BLaER1 (cell line): ENCODE results near the gene TYW1.
"Not testable (repeated sequence)": the region's sequence is repeated elsewhere in the genome, so short reads cannot be mapped to it uniquely, and the experiment has no call there.

Experiments used
- H3K27ac ChIP-seq: shearing (Covaris generic); formaldehyde crosslinking; 2 replicates; pipeline ENCODE4 v1.8.1; 2022
- H3K27me3 ChIP-seq: shearing (Covaris generic); formaldehyde crosslinking; 2 replicates; pipeline ENCODE4 v1.8.1; 2022
- H3K36me3 ChIP-seq: shearing (Covaris generic); formaldehyde crosslinking; 2 replicates; pipeline ENCODE4 v1.8.1; 2022
- H3K4me1 ChIP-seq: shearing (Covaris generic); formaldehyde crosslinking; 2 replicates; pipeline ENCODE4 v1.8.1; 2022
- H3K4me2 ChIP-seq: shearing (Covaris generic); formaldehyde crosslinking; 2 replicates; pipeline ENCODE4 v1.8.1; 2022
- H3K4me3 ChIP-seq: shearing (Covaris generic); formaldehyde crosslinking; 2 replicates; pipeline ENCODE4 v1.8.1; 2022
- H3K9ac ChIP-seq: shearing (Covaris generic); formaldehyde crosslinking; 2 replicates; pipeline ENCODE4 v1.8.1; 2022
- H3K9me3 ChIP-seq: shearing (Covaris generic); formaldehyde crosslinking; 2 replicates; pipeline ENCODE4 v1.8.1; 2022
- H4K20me1 ChIP-seq: shearing (Covaris generic); formaldehyde crosslinking; 2 replicates; pipeline ENCODE4 v1.8.1; 2022
- Cebpa-rat ChIP-seq: shearing (Covaris generic); IDR thresholded peaks from 2 replicates; pipeline ENCODE4 v1.8.1; 2022

Gene TYW1

GRCh38 chr7:67210567-67210966 lies 213.9 kb downstream of the TYW1 start:
- H3K27me3 ChIP-seq = no peaks in the 10 kb centered on the region
- H4K20me1 ChIP-seq = no peaks in the 10 kb centered on the region
- no peaks in the 10 kb centered on the region for H3K4me1 ChIP-seq
- no peak for TF ChIP-seq Cebpa-rat
- no peak overlapping the region for H3K4me3 ChIP-seq
- H3K4me2 ChIP-seq = no peak overlapping the region
- no peak overlapping the region for H3K9ac ChIP-seq
- no peak overlapping the region for H3K27ac ChIP-seq
- no peaks in the 10 kb centered on the region for H3K9me3 ChIP-seq
- H3K36me3 ChIP-seq = peaks cover 23% of the 10 kb centered on the region

DNA sequence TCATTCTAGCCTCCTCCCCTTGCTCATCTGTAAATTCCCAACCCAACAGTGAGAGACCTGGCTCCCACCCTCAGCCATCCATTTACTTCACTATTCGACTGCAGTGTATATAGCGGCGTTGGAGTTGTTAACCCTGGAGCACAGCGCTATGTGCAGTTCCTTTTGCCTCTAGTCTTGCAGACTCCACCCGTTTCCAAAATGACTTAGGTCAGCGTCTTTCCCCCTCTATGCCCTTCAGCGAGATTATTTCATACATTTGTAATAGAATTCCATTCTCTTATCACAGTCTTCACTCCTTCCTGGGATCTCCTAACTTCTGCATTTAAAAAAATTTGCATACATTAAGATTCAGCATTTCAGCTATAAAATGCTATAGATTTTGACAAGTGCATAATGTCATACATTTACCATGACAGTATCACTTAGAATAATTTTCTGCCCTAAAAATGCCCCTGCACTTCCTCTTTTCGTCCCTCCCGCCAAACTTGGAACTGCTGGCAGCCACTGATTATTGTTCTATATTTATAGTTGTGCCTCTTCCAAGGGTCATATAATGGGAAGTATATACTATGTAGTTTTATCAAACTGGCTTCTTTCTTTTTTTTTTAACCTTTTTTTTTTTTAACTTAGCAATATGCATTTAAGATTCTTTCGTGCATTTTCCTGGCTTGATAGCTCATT lies 215.2 kb downstream of the TYW1 start:
- not testable (repeated sequence) for H3K9me3 ChIP-seq, H3K4me3 ChIP-seq, H3K27me3 ChIP-seq, H3K27ac ChIP-seq, H3K9ac ChIP-seq, H3K4me2 ChIP-seq, H3K4me1 ChIP-seq, H4K20me1 ChIP-seq
- H3K36me3 ChIP-seq = peaks cover 20% of the 10 kb centered on the region

DNA sequence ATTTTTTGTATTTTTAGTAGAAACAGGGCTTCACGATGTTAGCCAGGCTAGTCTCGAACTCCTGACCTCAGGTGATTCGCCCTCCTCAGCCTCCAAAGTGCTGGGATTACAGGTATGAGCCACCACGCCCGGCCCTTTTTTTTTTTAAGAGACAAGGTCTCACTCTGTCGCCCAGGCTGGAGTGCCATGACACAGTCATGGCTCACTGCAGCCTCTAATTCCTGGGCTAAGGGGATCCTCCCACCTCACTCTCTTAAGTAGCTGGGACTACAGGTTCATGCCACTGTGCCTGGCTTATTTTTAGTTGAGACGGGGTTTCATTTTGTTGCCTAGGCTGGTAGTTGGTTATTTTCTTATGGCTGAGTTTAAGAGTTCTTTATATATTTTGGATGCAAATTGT lies 216.4 kb downstream of the TYW1 start:
- H4K20me1 ChIP-seq, H3K4me1 ChIP-seq, H3K27ac ChIP-seq, H3K4me2 ChIP-seq, H3K4me3 ChIP-seq, H3K9me3 ChIP-seq, H3K27me3 ChIP-seq, H3K9ac ChIP-seq: not testable (repeated sequence)
- peaks cover 16% of the 10 kb centered on the region for H3K36me3 ChIP-seq

DNA sequence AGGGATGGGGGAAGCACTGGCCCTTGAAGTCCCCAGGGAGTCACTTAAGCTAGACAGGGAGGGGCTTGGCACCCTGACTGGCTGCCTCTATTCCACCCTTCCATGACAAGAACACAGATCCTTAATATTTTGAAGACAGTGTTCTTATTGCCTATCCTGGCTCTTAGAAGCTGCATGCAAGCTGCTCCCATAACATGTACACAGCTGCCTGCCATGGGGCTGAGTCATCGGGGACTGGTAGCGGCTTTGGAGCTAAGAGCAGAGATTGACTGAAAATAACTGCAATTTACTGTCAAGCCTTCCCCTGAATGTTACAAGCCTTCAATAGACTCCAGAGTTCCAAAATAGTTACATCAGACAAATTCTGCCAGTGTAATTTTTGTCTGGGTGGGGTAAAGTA lies 226.9 kb downstream of the TYW1 start:
- H3K36me3 ChIP-seq = peaks cover 23% of the 10 kb centered on the region; the same call in 1 of the 2 replicates
- H3K4me2 ChIP-seq, H3K4me1 ChIP-seq, H3K4me3 ChIP-seq, H3K9ac ChIP-seq, H4K20me1 ChIP-seq, H3K27ac ChIP-seq, H3K27me3 ChIP-seq: not testable (repeated sequence)
- peaks cover 17% of the 10 kb centered on the region for H3K9me3 ChIP-seq

- H3K9ac ChIP-seq, H4K20me1 ChIP-seq, H3K4me2 ChIP-seq, H3K4me3 ChIP-seq, H3K27ac ChIP-seq, H3K27me3 ChIP-seq, H3K4me1 ChIP-seq: not testable (repeated sequence)
- H3K9me3 ChIP-seq = peaks cover 17% of the 10 kb centered on the region
- peaks cover 23% of the 10 kb centered on the region; the same call in 1 of the 2 replicates for H3K36me3 ChIP-seq
Observed at GRCh38 chr7:67226340-67226907, 229.8 kb downstream of the TYW1 start.

GRCh38 chr7:67226967-67227366 lies 230.3 kb downstream of the TYW1 start:
- H3K27ac ChIP-seq, H3K4me3 ChIP-seq, H3K4me2 ChIP-seq, H3K27me3 ChIP-seq, H4K20me1 ChIP-seq, H3K4me1 ChIP-seq, H3K9ac ChIP-seq: not testable (repeated sequence)
- peaks cover 14% of the 10 kb centered on the region for H3K9me3 ChIP-seq
- H3K36me3 ChIP-seq = peaks cover 20% of the 10 kb centered on the region; the same call in 1 of the 2 replicates

DNA sequence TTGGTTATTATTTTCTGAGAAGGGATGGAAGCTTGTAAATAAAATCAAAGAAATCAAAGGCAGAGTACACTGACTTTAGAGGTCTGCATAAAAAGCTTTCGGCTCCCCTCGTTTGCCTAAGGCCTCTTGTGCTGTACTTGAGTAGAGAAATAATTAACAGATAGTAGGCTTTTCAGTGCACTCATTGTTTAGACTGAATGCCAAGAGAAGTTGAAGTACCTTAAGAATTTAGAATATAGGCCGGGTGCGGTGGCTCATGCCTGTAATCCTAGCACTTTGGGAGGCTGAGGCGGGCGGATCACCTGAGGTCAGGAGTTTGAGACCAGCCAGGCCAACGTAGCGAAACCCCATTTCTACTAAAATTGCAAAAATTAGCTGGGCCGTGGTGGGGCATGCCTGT lies 232.4 kb downstream of the TYW1 start:
- not testable (repeated sequence) for H3K9ac ChIP-seq, H3K9me3 ChIP-seq, H3K4me3 ChIP-seq, H3K27me3 ChIP-seq, H3K27ac ChIP-seq, H4K20me1 ChIP-seq, H3K4me2 ChIP-seq, H3K4me1 ChIP-seq
- 0 out of 2 replicates have a peak, but pooled peaks cover 11% of the 10 kb centered on the region for H3K36me3 ChIP-seq

- H3K4me2 ChIP-seq, H3K27ac ChIP-seq, H3K9ac ChIP-seq, H4K20me1 ChIP-seq, H3K9me3 ChIP-seq, H3K4me3 ChIP-seq, H3K27me3 ChIP-seq, H3K4me1 ChIP-seq, H3K36me3 ChIP-seq: not testable (repeated sequence)
Observed at GRCh38 chr7:67230029-67230428, 233.4 kb downstream of the TYW1 start.

- not testable (repeated sequence) for H3K4me2 ChIP-seq, H3K9ac ChIP-seq, H3K9me3 ChIP-seq, H3K27me3 ChIP-seq, H3K27ac ChIP-seq, H3K4me3 ChIP-seq, H4K20me1 ChIP-seq, H3K36me3 ChIP-seq, H3K4me1 ChIP-seq
Observed at GRCh38 chr7:67233506-67233905, 236.9 kb downstream of the TYW1 start.

DNA sequence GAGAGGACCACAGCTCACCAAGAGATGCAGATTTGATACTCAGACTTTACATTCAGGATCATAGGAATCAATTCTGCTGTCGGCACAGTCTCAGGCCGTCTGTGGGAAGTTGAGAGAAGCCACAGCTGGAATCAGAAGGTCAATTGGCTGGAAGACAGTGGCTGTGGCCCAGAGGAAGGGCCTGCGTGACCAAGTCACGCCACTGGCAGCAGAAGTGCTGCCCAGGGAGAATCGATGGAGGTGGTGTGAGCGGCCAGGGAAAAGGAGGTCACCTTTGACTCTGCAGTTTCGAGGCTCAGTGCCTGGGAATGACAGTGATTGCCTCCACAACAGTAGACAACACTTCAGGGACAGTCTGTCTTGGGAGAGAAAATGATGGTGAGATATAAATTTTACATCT lies 239.6 kb downstream of the TYW1 start:
- not testable (repeated sequence) for H3K4me2 ChIP-seq, H3K4me1 ChIP-seq, H3K27me3 ChIP-seq, H3K4me3 ChIP-seq, H3K27ac ChIP-seq, H3K9me3 ChIP-seq, H3K9ac ChIP-seq, H4K20me1 ChIP-seq
- H3K36me3 ChIP-seq = peaks cover 19% of the 10 kb centered on the region

- not testable (repeated sequence) for H3K27me3 ChIP-seq, H3K9ac ChIP-seq, H4K20me1 ChIP-seq, H3K9me3 ChIP-seq, H3K4me1 ChIP-seq, H3K4me3 ChIP-seq, H3K4me2 ChIP-seq, H3K27ac ChIP-seq
- peaks cover 12% of the 10 kb centered on the region for H3K36me3 ChIP-seq
Observed at GRCh38 chr7:67242871-67243270, 246.2 kb downstream of the TYW1 start.

- H3K4me1 ChIP-seq, H3K27me3 ChIP-seq, H3K4me3 ChIP-seq, H3K4me2 ChIP-seq, H3K27ac ChIP-seq, H3K9ac ChIP-seq, H4K20me1 ChIP-seq: not testable (repeated sequence)
- H3K9me3 ChIP-seq = peaks cover 24% of the 10 kb centered on the region
- peaks cover 11% of the 10 kb centered on the region; the same call in 1 of the 2 replicates for H3K36me3 ChIP-seq
Observed at GRCh38 chr7:67248364-67248763, 251.7 kb downstream of the TYW1 start.
